Large intestine (tissue), 3 donors: ENCODE data around the gene GATAD2A. TPM values are rescaled to one million over a fixed set of nuclear protein-coding genes. Genes with fewer than 3 reads are reported as not detected.

Source experiments
- DNase-seq, 2 donors: peaks; one replicate each; pipeline versions ENCODE4 v3.0.0 to v3.0.0-alpha.2; 2013
- H3K27ac ChIP-seq: one replicate; pipeline ENCODE4 v1.5.1; 2013; ENCODE audit warnings: low read length
- H3K27me3 ChIP-seq: 2 replicates; pipeline ENCODE4 v1.6.1; 2013; ENCODE audit warnings: low read length; ENCODE audit not compliant: control insufficient read depth, insufficient read depth
- H3K36me3 ChIP-seq: 2 replicates; pipeline ENCODE4 v1.6.1; 2013; ENCODE audit warnings: low read length; ENCODE audit not compliant: control insufficient read depth, insufficient read depth
- H3K4me1 ChIP-seq: one replicate; pipeline ENCODE4 v1.6.1; 2013; ENCODE audit warnings: low read length; ENCODE audit not compliant: control insufficient read depth, insufficient read depth
- H3K4me3 ChIP-seq: one replicate; pipeline ENCODE4 v1.5.1; 2013; ENCODE audit warnings: low read length
- H3K9me3 ChIP-seq: one replicate; pipeline ENCODE4 v1.6.1; 2013; ENCODE audit warnings: mild to moderate bottlenecking, low read depth, low read length, moderate library complexity; ENCODE audit not compliant: control insufficient read depth
- WGBS: methylation state at CpG from one replicate; pipeline ENCODE4 v1.1.5; 2013; ENCODE audit warnings: low lambda C conversion rate; ENCODE audit not compliant: insufficient coverage; 5-methylcytosine and 5-hydroxymethylcytosine counted together
- polyA plus RNA-seq: library from polyadenylated mRNA; unstranded; fragments of 120-200 nt; gene quantifications from one replicate; pipeline ENCODE4 v1.2.1, GENCODE V29; 2013

Gene GATAD2A
- polyA plus RNA-seq, 1 donor: 46.8 TPM

DNA sequence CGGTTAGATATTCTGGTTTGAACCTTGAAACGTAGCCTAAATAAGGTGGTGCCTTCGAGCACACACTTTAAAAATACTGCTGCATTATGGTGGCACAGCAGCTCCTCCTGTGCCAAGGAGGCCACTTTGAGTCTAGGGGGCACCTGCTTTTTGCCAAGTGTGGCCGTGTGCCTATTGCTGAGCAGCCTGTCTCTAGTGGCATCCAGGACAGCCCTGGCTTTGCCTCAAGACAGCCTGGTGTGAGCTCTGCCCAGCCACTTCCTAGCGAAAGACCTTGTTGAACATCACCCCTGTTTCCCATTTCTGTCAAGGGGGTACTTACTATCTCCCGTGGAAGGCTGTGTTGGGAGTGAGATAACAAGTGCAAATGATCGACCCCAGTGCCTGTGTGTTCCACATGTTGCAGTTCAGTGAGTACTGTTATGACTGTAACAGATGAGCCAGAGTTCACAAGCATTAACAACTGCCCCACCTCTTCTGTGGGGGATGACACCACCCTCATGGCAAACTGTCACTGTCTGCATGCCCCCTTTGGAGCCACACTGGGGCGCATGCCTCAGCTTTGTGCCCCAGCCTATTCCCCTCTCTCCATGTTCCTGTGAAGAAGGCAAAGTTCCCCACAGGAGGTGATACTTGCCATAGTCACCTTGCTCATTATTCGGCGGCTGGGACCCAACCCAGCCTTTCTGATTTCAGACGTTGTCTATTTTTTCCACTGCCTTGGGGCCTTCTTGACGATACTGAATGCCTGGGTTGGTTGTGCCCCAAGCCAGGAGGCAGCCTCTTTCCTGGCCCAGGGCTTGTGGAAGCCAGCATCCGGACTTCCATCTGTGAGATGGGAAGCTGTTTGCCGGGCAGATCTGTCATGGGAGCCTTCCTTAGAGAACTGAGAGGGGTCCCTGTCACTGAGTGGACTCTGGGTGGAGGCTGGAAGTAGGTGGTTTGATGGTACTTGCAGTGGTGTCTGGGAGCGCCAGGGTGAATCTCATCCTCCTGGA, 5.4 kb downstream of the GATAD2A start:
- H3K27ac ChIP-seq: no peak overlapping the region
- no peak for DNase-seq
- H3K4me3 ChIP-seq: no peak overlapping the region
- no peaks in the 10 kb centered on the region for H3K9me3 ChIP-seq
- WGBS: 75% methylated on average over 2 of the region's 15 CpGs
- H3K36me3 ChIP-seq: no peaks in the 10 kb centered on the region
- no peaks in the 10 kb centered on the region for H3K27me3 ChIP-seq
- H3K4me1 ChIP-seq: peaks cover 26% of the 10 kb centered on the region

DNA sequence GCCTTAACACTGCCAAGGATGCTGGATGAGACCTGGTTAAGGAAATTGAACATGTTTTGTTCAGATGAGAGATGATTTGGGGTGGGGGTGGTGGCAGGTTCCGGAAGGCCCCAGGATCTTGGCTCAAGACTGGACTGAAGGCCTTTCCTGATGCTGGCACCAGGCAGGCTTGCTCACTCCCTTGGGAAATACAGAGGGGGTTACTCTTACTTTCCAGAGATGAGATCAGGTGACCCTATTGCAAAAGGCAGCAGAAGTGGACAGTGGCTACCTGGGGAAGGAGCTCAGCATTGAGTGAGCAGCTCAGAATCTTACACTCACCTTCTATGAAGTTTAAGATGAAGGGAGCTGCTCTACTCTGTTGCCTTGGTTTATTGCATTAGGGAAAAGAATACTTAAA, 10.8 kb downstream of the GATAD2A start:
- Histone ChIP-seq H3K9me3 (no peaks in the 10 kb centered on the region), H3K27me3 (no peaks in the 10 kb centered on the region), H3K4me3 (no peak overlapping the region), H3K4me1 (no peaks in the 10 kb centered on the region), H3K36me3 (no peaks in the 10 kb centered on the region), H3K27ac (no peak overlapping the region)
- no CpG with 5 or more reads among the region's 1 CpG for WGBS
- no peak for DNase-seq

DNA sequence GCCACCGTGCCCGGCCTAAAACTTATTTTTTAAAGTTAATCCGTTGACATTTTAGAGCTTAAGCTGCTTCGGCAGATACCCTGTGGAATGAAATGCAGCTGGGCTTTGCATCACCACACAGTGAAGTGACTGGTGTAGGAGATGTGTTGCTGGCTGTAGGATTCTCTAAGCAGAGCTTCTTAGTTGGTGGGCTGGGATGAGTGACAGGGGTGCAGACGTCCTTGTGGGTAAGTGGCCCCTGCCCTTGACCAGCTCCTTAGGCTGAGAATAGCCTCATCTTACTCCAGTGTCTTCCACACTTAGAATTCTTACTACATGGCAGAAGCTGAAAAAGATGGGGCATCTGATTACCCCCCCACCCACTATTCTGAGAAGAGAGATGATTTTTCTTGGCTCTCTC, 11.6 kb downstream of the GATAD2A start:
- Histone ChIP-seq H3K4me3 (no peak overlapping the region), H3K36me3 (no peaks in the 10 kb centered on the region), H3K9me3 (no peaks in the 10 kb centered on the region), H3K27ac (no peak overlapping the region), H3K4me1 (no peaks in the 10 kb centered on the region), H3K27me3 (no peaks in the 10 kb centered on the region)
- no peak for DNase-seq
- no CpG with 5 or more reads among the region's 5 CpGs for WGBS

DNA sequence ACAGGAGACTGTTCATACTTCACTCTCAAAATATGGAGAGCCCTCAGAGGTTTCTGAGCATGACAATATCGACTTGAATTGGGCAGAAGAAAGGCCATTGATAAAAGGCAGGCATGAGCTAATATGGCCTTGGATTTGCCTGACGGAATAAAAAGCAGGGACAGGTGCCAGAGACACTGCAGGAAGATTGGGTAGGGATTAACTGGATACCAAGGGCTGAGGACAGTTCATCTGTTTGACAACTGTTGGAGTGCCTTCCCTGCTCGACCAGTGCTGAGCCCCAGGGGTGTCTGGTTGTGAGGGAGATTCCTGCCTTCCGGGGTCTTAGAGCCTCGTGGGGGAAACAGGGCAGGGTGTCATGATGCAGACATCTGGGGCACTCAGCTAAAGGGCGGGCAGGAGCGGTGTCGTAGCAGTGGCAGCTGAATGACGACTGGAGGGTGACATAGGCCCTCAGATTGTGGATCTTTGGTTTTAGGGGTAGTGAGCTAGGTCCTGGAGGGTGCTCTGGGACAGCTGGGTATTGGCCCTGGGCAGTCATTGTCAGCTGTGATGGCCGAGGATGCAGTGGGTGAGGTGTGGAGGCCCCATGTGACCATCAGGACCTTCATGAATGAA, 12.3 kb downstream of the GATAD2A start:
- 80% methylated on average over 1 of the region's 10 CpGs for WGBS

DNA sequence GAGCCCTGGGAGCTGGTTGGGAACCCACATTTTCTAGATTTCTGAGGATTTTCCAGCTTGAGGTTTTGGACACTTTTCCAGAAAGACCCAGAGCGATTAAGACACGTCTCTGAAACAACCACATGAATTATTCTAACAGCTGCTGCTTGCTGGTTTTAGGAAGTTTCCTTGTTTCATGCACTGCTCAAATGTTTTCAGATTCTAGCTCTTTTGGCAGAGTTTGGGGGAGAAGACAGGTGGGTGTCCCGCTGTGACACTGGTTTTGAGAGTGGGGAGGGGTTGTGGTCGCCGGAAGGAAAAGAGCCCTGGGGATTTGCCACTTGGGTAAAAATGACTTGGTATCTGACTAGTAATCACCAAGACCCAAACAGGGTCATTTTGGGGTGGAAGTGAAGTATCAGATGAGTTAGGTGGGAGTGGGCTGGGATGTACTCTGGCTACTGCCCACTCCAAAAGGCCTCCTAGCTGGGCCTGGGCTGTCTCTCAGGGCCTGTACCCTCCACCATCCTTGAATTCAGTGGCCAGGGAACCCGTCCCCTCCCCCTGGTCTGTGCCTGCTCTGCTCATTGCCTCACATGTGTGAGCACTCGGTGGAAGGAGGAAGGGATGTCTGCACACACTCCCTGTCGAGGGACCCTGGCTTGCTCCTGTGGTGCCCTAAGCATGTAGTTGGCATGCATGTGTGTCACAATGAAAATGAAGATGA, 13.2 kb downstream of the GATAD2A start:
- no peak for DNase-seq
- H3K27me3 ChIP-seq: no peaks in the 10 kb centered on the region
- WGBS: no CpG with 5 or more reads among the region's 8 CpGs
- no peaks in the 10 kb centered on the region for H3K4me1 ChIP-seq
- no peaks in the 10 kb centered on the region for H3K36me3 ChIP-seq
- H3K9me3 ChIP-seq: no peaks in the 10 kb centered on the region
- H3K27ac ChIP-seq: no peak overlapping the region
- H3K4me3 ChIP-seq: no peak overlapping the region

More for the DNA sequence above, 12.3 kb downstream of the GATAD2A start:
- Histone ChIP-seq H3K27me3 (no peaks in the 10 kb centered on the region), H3K9me3 (no peaks in the 10 kb centered on the region), H3K36me3 (no peaks in the 10 kb centered on the region), H3K27ac (no peak overlapping the region), H3K4me3 (no peak overlapping the region), H3K4me1 (no peaks in the 10 kb centered on the region)
- no peak for DNase-seq

DNA sequence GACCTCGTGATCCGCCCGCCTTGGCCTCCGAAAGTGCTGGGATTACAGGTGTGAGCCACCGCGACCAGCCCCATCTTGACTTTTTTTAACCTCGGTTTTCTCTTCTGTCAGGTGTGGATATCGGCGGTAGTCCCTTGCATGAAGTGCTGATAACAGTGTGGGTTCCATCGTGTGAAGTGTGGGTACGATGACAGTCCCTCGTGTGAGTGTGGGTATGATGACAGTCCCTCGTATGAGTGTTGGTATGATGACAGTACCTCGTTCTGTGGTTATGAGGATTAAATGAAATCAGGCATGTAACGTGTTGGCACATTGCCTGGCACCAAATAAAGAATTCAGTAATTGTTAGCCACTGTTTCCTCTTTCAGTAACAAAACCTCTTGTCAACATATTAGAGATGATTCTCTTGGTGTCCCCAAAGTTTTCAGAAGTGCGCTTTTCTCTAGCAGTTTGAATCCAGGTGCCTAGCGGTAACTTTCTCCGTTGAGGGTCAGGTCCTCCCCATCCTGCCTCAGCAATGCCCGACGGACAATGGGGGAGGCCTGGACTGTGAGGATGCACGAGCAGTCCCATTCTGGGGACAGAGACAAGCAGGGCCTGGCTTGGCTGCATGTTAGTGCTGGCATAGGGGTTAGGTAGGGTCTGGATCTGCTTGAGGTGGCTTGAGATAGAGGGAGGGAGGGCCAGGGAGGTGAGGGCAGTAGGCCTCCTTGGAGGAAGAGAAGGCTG, 15.3 kb downstream of the GATAD2A start:
- Histone ChIP-seq H3K4me1 (no peaks in the 10 kb centered on the region), H3K36me3 (peaks cover 4% of the 10 kb centered on the region), H3K9me3 (no peaks in the 10 kb centered on the region), H3K4me3 (no peak overlapping the region), H3K27ac (no peak overlapping the region), H3K27me3 (no peaks in the 10 kb centered on the region)
- DNase-seq: no peak
- WGBS: no CpG with 5 or more reads among the region's 21 CpGs

DNA sequence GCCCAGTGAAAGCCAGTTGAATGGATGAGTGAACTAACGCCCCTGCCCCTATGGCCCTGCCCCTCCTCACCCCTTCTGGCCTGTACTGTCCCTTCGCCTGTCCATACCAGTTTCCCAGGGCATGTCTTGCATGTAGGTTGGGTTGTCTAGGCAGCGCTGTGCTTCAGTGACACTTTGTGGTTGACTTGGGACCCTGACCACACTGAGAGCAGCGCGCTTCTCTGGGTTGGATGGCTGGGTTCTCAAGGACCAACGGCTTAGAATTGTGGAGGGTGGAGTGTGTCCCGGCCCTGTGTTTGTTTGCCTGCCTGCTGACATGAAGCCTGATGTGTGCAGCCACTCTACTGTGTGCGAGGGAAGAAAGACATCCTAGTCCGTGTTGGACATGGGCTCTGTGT, 15.8 kb downstream of the GATAD2A start:
- no peak overlapping the region for H3K27ac ChIP-seq
- no peak overlapping the region for H3K4me3 ChIP-seq
- H3K36me3 ChIP-seq: peaks cover 4% of the 10 kb centered on the region
- no peak for DNase-seq
- WGBS: no CpG with 5 or more reads among the region's 9 CpGs
- no peaks in the 10 kb centered on the region for H3K27me3 ChIP-seq
- H3K4me1 ChIP-seq: no peaks in the 10 kb centered on the region
- no peaks in the 10 kb centered on the region for H3K9me3 ChIP-seq

DNA sequence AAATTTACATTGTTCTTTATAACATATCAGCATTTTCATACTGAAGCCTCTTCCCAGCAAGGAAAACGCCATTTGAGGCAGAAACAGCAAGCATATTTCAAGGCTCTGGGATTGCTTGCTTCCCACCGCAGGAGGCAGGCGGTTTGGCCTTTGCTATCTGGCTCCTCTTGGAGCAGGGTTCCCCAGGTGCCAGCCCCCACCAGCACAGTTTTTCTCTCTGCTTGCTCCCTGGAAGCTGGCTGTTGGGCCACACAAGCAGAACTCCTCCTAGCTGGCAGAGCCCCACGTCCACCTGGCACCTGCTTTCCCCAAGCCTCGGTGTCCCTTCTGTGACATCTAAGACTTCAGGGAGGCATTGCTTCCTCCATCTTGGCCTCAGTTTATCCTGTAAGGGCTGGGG, 16.7 kb downstream of the GATAD2A start:
- WGBS: no CpG with 5 or more reads among the region's 5 CpGs
- Histone ChIP-seq H3K4me1 (no peaks in the 10 kb centered on the region), H3K4me3 (no peak overlapping the region), H3K36me3 (peaks cover 4% of the 10 kb centered on the region), H3K27ac (no peak overlapping the region), H3K9me3 (no peaks in the 10 kb centered on the region), H3K27me3 (no peaks in the 10 kb centered on the region)
- no peak for DNase-seq

DNA sequence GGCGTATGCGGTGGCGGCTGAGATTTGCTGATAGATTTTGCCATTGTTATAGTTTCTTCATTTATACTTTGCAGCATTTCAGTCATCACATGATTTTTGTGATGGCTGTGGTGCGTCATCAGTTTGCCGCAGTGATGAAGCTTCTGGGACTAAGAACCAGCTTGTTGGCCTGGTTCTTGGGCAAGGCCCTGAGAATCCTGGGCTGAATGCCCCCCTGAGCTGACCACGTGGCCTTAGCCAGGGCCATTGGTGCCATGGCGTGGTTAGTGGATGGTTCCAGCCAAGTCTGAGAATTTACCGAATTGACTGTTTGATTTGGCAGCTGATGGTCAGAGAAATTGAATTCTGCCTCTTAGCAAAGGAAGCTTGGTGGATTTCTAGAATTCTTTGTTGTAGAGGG, 17.8 kb downstream of the GATAD2A start:
- no CpG with 5 or more reads among the region's 8 CpGs for WGBS

More for the DNA sequence above, 17.8 kb downstream of the GATAD2A start:
- H3K9me3 ChIP-seq: no peaks in the 10 kb centered on the region
- no peak overlapping the region for H3K4me3 ChIP-seq
- no peaks in the 10 kb centered on the region for H3K27me3 ChIP-seq
- H3K27ac ChIP-seq: no peak overlapping the region
- peaks cover 9% of the 10 kb centered on the region for H3K36me3 ChIP-seq
- H3K4me1 ChIP-seq: no peaks in the 10 kb centered on the region
- no peak for DNase-seq
